Measurements from ENCODE around the gene BCR.

Gene BCR

DNA sequence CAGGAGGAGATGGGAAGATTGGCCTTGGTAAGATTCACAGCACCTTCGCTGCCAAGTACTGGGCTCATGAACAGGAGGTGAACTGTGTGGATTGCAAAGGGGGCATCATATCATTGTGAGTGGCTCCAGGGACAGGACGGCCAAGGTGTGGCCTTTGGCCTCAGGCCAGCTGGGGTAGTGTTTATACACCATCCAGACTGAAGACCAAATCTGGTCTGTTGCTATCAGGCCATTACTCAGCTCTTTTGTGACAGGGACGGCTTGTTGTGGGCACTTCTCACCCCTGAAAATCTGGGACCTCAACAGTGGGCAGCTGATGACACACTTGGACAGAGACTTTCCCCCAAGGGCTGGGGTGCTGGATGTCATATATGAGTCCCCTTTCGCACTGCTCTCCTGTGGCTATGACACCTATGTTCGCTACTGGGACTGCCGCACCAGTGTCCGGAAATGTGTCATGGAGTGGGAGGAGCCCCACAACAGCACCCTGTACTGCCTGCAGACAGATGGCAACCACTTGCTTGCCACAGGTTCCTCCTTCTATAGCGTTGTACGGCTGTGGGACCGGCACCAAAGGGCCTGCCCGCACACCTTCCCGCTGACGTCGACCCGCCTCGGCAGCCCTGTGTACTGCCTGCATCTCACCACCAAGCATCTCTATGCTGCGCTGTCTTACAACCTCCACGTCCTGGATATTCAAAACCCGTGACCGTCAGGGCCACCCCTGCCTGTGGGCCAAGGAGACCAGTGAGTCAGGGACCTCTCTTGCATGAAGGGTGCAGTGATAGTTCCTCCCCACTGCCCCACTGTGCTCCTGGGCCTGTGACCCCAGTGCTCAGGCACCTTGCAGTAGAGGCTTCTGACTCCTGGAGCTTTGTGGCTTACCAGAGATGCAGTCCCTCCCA is 83.6 kb downstream of the BCR start:
- DNase-seq = no peak

DNA sequence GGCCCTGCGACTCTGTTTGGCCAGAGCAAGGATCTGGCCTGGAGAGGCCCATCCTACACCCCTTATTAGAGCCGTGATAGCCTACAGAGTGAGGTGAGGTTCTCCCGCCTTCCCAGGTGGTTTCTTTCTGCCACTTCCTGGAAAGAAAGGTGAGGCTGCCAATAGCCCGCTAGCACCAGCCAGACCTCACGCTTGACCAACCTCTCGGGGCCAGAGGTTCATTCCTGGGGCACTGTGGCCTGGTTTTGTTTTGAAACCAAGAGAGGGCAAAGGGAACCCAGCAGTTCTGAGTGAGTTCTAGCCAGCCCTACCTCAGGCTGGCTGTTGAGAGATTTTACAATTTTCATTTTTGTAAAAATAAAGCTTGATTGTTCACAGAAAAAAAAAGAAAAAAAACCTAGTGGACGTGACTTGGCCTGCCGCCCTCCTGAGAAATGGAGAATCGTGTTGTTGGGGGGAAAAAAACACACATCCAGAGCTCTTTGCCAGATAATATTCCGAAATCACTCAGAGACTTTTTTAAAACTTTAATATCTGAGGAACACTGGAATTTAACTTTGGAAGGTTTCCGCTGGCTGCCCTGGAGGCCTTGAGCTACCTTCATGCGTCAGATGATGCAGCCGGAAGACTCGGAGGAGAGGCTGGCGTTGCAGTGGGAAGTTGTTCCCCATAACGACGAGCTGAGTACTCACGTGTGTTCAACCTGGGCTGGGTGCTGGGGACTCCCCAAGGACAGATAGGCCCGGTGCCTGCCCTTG is 84.5 kb downstream of the BCR start:
- no peak for DNase-seq

DNA sequence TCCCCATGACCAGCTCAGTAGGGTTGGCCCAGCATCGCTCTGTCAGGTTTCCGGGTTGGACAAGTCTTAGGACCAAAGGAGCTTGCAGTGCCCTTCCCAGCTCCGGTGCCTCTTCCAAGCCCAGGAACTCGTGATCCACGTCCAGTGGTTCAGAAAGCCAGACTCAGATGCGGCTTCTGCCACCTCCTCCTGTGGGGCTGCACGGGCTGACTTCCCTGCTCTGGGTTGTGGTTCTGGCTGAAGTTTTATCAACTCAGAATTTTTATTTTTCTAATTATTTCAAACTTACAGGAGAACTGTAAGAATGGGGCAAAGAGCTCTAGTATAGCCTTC is 85.0 kb downstream of the BCR start:
- no peak for DNase-seq

- no peak for DNase-seq
Measured at GRCh38 chr22:23266780-23267179, 86.5 kb downstream of the BCR start.

- no peak for DNase-seq
Measured at GRCh38 chr22:23267226-23268043, 87.1 kb downstream of the BCR start.

DNA sequence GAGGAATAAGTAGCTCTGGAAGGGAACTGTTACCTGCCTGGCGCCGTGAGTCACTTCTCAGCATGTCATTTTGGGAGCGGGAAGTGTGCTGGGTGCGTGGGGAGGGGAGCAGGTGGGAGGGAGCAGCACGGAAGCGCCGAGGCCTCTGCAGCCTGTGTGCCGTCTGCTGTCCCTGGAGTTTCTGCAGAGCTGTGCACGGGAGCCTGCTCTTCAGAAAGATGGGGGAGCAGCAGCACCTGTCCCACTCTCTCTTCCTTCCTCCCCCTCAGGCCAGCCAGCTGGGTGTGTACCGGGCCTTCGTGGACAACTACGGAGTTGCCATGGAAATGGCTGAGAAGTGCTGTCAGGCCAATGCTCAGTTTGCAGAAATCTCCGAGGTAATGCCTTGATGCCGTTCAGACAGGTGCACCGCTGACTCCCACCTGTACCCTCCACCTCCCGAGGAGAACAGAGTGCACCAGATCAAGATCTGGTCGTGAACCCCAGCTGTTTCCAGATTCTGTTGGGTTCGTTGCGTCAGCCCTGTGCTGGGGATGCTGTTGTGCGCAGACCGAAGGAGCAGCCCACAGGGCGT is 87.9 kb downstream of the BCR start:
- DNase-seq = no peak

DNA sequence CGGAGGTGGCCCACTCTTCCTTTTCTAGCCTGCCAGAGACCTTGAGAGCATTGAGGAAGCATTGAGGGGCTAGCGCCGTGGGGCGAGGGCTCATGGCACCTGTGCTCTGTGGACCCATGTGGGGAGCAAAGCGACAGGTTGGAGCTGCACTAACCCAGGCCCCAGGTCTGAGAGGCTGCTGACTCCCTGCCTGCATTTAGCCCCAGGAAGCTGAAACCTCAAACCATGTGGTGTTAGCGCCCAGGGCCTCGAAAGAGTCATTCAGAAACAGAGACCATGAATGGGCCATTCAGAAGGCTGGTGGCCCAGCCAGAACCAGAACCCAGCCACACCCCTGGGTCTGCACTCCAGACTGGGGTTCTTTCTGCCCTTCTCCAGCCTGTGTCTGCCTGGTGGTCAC is 88.6 kb downstream of the BCR start:
- DNase-seq = no peak

- DNase-seq = no peak
Measured at GRCh38 chr22:23269441-23270211, 89.3 kb downstream of the BCR start.

GRCh38 chr22:23270212-23270733 is 90.0 kb downstream of the BCR start:
- DNase-seq = no peak

DNA sequence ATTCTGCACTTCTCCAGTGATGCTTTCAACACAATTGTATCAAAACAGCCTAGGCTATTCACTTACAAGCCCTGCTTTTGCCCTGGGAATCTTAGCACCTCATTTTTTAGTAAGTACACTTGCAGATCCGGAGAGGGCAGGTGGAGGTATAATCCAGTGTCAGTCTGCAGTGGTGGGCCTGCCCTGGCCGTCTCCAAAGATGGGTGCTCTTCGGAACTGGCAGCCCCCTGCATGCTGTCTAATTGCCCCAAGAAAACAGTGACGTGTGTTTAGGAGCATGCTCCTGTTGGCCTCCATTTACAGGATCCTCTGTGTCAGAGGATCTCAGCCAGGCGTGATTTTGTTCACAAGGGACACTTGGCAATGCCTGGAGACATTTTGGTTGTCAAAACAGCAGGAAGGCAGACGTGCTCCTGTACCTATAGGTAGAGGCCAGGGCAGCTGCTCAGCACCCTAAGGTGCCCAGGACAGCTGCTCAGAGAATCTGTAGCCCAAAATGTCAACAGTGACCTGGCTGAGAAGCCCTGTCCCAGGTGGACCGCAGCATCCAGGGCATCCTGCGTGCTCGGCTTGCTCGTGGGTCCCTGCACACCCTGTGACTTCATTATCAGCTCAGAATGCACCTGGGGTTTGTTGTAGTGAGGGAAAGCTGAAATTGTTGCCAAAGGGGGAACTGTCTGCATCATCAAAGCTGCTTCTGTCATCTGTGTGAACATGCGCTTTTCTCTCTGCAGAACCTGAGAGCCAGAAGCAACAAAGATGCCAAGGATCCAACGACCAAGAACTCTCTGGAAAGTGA is 90.7 kb downstream of the BCR start:
- DNase-seq = no peak

- DNase-seq = no peak
Measured at GRCh38 chr22:23271597-23271908, 91.2 kb downstream of the BCR start.

DNA sequence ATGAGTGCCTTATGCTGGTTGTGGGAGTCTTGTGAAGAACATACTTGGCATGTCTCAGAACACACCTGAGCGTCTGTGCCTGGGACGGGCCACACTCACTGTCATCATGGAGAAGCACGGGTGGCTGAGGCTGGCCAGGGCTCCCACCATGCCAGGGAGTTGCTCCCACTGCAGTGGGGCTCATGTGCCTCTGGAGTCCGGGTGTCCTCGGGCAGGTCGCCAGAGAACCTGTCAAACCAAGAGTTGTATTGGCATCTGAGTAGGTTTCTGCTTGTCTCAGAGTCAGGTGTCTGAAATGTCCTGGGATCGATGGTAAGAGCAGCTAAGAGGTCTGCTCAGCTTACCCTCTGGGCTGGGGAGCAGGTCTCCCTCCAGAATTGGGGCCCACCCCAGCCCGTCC is 92.1 kb downstream of the BCR start:
- DNase-seq = no peak

DNA sequence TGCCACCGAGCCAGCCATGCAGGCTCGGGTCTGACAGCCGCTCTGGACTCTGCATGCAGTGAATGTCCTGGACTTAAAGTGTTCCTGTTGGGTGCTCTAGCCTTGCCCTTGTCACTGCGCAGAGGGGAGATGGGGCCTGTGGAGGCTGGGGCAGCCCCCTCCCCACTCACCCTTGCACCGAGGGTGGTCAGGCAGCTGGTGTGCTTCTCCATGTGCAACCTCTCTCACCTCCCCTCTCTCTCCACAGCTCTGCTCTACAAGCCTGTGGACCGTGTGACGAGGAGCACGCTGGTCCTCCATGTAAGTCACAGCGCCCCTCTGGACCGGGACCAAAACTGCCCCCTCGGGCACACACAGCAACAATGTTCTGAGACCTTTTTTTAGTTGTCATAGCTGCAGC is 92.5 kb downstream of the BCR start:
- DNase-seq = no peak

DNA sequence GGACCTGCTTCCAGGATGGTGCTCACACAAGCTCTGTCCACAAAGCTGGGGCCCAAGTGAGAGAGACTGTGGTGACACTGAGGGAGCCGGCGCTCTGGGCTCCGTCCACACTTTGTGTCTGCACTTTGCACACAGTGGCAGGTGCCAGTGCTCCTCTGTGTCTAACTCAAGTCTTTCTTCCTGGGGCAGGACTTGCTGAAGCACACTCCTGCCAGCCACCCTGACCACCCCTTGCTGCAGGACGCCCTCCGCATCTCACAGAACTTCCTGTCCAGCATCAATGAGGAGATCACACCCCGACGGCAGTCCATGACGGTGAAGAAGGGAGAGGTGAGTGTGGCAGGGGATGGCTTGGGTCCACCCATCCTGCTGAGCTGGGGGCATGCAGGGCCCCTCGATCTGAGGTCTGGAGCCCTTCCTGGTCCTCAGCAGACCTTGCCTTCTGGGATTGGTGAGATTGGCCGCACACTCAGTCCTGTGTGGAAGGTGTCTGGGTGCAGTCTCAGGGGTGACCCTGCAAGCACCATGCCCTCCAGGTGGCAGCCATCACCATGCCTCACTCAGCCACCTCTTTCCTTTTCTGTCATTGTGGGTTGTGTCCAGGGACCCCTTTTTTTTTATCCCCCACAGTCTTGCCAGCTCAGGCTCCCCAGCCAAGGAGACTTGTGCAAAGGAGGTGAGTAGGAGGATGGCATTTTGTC is 93.3 kb downstream of the BCR start:
- no peak for DNase-seq

DNA sequence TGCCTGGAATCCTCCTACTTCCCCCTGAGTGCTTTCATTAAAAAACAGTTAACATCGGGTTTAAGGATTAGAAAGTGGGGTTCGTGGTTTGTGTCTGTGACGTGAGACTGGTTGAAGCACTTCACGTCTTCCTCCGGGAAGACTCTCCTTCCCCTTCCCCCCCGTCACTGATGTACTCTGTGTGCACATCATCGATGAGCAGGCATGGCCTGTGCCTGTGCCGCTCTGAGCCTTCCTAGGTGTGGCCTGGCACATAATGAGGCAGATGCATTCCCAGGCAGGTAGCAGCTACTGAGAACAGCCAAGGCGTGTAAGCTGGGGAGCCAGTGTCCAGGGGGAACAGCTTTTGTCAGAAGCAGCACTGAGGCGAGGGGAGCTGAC is 93.8 kb downstream of the BCR start:
- DNase-seq = no peak

DNA sequence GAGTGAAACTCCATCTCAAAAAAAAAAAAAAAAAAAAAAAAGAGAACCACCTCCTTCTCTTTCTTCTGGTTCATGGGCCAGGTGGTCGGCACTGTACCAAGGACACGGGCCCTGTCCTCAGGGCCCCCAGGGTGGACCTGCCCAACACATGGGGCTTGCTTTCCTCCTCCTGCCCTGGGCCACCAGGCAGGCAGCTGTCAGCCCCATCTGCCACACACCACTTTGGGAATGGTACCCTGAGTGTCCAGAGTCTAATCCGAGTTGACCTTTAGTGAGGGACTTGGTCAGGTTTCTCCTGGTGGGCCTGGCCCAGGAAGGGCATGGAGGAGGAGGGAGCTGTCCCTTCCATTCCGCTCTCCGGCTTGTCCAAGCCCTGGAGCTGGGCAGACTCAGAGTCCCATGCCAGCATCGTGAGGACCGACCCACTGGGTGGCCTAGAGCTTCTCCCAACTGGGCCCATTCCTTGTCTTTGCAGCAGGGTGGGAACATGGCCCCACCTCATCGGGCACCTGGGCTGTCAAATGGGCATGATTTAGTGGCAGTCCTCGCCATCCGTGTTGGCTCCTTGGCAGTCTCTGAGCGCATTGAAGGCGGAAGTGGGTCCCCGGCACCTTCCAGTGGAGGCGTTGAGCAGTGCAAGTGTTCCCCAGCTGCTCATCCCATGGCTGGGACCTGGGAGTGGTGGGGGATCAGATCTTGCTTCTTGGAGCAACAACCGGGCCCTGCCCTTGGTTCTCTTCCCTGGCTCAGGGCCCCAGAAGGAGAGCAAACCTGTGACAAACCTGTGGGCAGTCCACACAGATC is 94.8 kb downstream of the BCR start:
- DNase-seq = no peak

GRCh38 chr22:23275751-23276150 is 95.4 kb downstream of the BCR start:
- DNase-seq = no peak

DNA sequence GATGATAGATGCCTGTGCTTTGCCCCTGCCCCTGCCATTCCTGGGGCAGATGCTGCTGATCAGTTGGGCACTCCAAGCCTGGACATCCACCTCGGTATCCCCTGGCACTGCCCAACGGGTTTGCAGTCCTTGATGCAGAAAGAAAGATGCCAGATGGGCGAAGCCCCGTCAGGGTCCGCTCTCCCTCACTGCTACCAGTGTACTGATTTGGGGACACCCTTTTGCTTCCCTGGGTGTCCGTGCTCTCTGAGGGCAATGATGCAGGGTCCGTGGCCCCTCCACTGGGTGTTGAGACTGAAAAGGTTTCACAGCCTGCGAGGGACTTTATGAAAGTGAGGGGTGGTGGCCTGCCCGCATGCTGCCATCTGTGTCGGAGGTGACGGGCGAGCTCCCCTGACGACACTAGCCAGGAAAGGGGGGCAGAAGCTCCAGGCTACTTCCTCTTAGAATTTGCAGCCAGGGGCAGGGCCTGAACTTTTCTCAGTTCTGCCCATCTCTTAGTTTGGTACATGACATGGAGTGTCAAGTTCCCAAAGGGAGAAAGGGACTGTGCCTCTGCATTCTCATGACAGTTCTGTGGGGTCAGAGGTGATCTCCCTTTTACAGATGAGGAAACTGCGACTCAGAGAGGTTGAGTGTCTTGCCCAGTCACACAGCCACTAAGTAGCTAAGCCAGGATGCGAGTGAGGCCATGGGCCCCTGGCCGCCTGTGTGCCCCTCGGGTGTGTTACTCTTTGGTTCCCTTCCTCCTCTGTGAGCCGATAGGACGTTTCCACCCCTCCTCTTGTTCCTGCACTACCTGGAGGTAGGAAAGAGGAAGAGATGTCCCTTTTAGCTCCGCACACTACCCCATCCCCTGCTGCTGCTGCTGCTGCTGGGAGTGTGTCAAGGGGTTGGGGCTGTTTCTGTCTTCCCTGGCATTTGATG is 96.6 kb downstream of the BCR start:
- no peak for DNase-seq
